DND-41 (cell line): Measurements from ENCODE around the gene RYR2.

Experiments used
- ATAC-seq: fragments of 200-7000 bp; cut with Tn5 transposase; 3 replicates; pipeline ENCODE4 v1.9.1; 2021; ENCODE audit warnings: low read depth; ENCODE audit not compliant: insufficient read depth
- DNase-seq: peaks from one replicate; pipeline ENCODE4 v3.0.0-alpha.2; 2020
- H2AFZ ChIP-seq: 2 replicates; pipeline ENCODE4 v1.6.0; 2012; ENCODE audit warnings: low read depth, low read length
- H3K27ac ChIP-seq: 2 replicates; pipeline ENCODE4 v1.5.1; 2012; ENCODE audit warnings: low read length, inconsistent platforms
- H3K27me3 ChIP-seq: fragments of 200-600 bp; sonication (generic); 2 replicates; pipeline ENCODE4 v1.6.0; 2012; ENCODE audit warnings: low read length, mild to moderate bottlenecking, inconsistent platforms; ENCODE audit not compliant: insufficient read depth, poor library complexity
- H3K36me3 ChIP-seq: 2 replicates; pipeline ENCODE4 v1.5.1; 2012; ENCODE audit warnings: low read length, inconsistent platforms; ENCODE audit not compliant: insufficient read depth
- H3K4me1 ChIP-seq: 2 replicates; pipeline ENCODE4 v1.5.1; 2012; ENCODE audit warnings: mild to moderate bottlenecking, low read length; ENCODE audit not compliant: insufficient read depth
- H3K4me2 ChIP-seq: 2 replicates; pipeline ENCODE4 v1.6.0; 2012; ENCODE audit warnings: mild to moderate bottlenecking, moderate library complexity, low read length, inconsistent platforms; ENCODE audit not compliant: insufficient read depth
- H3K4me3 ChIP-seq, 2 experiments: fragments of 200-600 bp in 1 of 2; shearing (Covaris generic) in 1 of 2; 2 replicates each; pipeline ENCODE4 v1.5.1; 2012 to 2016; ENCODE audit warnings: inconsistent platforms in 2 of 2, low read length in 2 of 2, mild to moderate bottlenecking in 2 of 2, low read depth in 1 of 2, moderate library complexity in 1 of 2
- H3K79me2 ChIP-seq: 2 replicates; pipeline ENCODE4 v1.6.0; 2012; ENCODE audit warnings: low read length, inconsistent platforms; ENCODE audit not compliant: insufficient read depth
- H3K9ac ChIP-seq: 2 replicates; pipeline ENCODE4 v1.6.0; 2012; ENCODE audit warnings: low read depth, mild to moderate bottlenecking, inconsistent platforms, low read length, moderate library complexity
- H3K9me3 ChIP-seq: 2 replicates; pipeline ENCODE4 v1.5.1; 2012; ENCODE audit warnings: low read length, moderate library complexity, mild to moderate bottlenecking, inconsistent platforms; ENCODE audit not compliant: insufficient read depth, severe bottlenecking
- H4K20me1 ChIP-seq: 2 replicates; pipeline ENCODE4 v1.6.0; 2012; ENCODE audit warnings: low read length; ENCODE audit not compliant: insufficient read depth
- EZH2 ChIP-seq: IDR thresholded peaks from 3 replicates; pipeline ENCODE4 v1.6.1; 2012; ENCODE audit warnings: borderline replicate concordance, low read depth, mild to moderate bottlenecking, moderate library complexity, low read length, inconsistent platforms; ENCODE audit not compliant: severe bottlenecking
- TF ChIP-seq, protein P1 (sequence below): IDR thresholded peaks from 2 replicates; pipeline ENCODE4 v1.5.1; 2012; ENCODE audit warnings: borderline replicate concordance, low read length, moderate library complexity, mild to moderate bottlenecking; ENCODE audit not compliant: poor library complexity, severe bottlenecking; ENCODE audit errors: extremely low read depth

Gene RYR2

DNA sequence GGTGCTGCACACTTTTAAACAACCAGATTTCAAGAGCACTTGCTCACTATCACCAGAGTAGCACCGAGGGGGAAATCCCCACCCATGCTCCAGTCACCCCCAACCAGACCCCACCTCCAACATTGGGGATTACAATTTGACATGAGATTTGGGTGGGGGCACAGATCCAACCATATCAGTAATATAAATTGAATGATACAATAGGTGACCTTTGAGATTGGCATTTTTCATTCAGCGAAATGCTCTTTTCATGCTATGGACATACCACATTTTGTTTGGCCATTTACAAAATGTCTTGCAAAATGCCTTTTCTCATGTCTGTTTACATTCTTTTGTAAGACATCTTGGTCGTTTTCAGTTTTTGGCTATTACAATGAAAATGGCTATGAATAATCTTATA is 23.9 kb downstream of the RYR2 start:
- H3K4me1 ChIP-seq = no peaks in the 10 kb centered on the region
- no peaks in the 10 kb centered on the region for H3K27me3 ChIP-seq
- no peak overlapping the region for H3K9ac ChIP-seq
- H2AFZ ChIP-seq = no peak overlapping the region
- H3K27ac ChIP-seq = no peak overlapping the region
- no peaks in the 10 kb centered on the region for H3K9me3 ChIP-seq
- H3K4me3 ChIP-seq = no peak overlapping the region
- H3K79me2 ChIP-seq = no peaks in the 10 kb centered on the region
- DNase-seq (no peak), ATAC-seq (no peak)
- TF ChIP-seq, protein P1, sequence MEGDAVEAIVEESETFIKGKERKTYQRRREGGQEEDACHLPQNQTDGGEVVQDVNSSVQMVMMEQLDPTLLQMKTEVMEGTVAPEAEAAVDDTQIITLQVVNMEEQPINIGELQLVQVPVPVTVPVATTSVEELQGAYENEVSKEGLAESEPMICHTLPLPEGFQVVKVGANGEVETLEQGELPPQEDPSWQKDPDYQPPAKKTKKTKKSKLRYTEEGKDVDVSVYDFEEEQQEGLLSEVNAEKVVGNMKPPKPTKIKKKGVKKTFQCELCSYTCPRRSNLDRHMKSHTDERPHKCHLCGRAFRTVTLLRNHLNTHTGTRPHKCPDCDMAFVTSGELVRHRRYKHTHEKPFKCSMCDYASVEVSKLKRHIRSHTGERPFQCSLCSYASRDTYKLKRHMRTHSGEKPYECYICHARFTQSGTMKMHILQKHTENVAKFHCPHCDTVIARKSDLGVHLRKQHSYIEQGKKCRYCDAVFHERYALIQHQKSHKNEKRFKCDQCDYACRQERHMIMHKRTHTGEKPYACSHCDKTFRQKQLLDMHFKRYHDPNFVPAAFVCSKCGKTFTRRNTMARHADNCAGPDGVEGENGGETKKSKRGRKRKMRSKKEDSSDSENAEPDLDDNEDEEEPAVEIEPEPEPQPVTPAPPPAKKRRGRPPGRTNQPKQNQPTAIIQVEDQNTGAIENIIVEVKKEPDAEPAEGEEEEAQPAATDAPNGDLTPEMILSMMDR = no peak
- TF ChIP-seq EZH2 = no peak
- no peaks in the 10 kb centered on the region for H3K36me3 ChIP-seq
- H4K20me1 ChIP-seq = no peaks in the 10 kb centered on the region
- no peak overlapping the region for H3K4me2 ChIP-seq

DNA sequence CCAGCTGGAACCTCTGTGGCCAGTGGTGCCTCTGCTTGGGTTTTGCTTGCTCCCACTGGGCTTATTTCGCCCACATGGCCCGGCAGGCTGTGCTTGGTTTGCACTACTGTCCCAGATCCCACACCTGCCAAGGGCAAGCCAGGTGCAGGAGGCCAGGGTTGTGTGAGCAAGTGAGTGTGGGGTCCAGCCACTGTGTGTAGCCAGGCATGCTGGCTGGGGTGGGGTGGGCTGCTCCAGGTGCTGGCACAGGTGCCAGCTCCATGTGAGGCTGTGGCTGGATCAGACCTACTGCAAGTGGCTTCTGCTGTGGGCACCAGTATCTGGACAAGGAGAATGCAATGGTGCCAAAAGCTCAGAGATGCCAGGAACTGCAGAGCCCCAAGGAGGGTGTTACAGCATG is 28.5 kb downstream of the RYR2 start:
- Histone ChIP-seq H3K9me3 (no peaks in the 10 kb centered on the region), H3K27ac (no peak overlapping the region), H3K9ac (no peak overlapping the region), H3K4me1 (no peaks in the 10 kb centered on the region), H3K4me3 (no peak overlapping the region), H3K27me3 (no peaks in the 10 kb centered on the region), H3K36me3 (no peaks in the 10 kb centered on the region), H4K20me1 (no peaks in the 10 kb centered on the region), H3K4me2 (no peak overlapping the region), H3K79me2 (no peaks in the 10 kb centered on the region), H2AFZ (no peak overlapping the region)
- ATAC-seq (no peak), DNase-seq (no peak)
- TF ChIP-seq, protein P1 = no peak
- TF ChIP-seq EZH2 = no peak

DNA sequence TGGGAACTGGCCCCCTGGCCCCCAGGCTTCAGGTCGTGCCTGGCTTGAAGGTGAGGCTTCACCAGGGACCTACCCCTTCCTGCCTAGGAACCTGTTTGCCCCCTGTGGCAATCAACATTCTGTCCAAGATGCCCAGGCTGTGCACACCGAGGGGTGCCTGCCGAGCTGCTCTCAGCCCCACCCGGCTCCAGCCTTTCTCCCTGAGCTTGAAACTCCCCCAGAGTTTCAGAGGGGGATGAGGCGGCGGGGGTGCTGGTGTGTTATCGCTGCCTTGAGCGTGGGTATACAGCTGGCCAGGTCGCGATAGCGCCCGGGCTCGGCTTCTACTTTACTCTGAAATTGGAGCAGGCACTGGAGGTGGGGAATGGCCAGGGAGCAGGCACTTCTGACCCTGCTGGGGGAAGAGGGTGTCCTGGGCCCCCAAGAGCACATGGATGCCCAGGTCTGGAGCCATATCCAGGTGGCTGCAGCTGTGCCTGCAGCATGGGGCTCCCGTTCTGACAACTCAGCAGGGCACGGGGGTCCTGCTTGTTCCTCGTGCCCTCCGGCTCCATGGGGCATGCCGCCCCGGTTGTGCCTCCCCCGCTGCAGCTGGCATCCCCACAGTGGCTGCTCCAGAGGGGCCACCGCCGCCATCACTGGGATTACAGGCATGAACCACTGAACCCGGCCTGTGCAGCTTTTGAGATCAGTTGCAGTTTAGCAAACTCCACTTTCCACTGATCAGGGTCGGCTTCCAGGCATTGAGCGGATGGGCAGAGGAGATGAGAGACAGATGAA is 29.8 kb downstream of the RYR2 start:
- Histone ChIP-seq H3K9ac (no peak overlapping the region), H3K79me2 (no peaks in the 10 kb centered on the region), H3K27me3 (no peaks in the 10 kb centered on the region), H3K9me3 (no peaks in the 10 kb centered on the region), H3K36me3 (no peaks in the 10 kb centered on the region), H3K27ac (no peak overlapping the region), H3K4me1 (no peaks in the 10 kb centered on the region), H3K4me2 (no peak overlapping the region), H3K4me3 (no peak overlapping the region), H2AFZ (no peak overlapping the region), H4K20me1 (no peaks in the 10 kb centered on the region)
- TF ChIP-seq, protein P1 = no peak
- no peak for TF ChIP-seq EZH2
- no peak for DNase-seq
- ATAC-seq = no peak
